NCI-H1930 (cell line): ENCODE results near the gene EYA4.

ENCODE experiments used
- DNase-seq, 2 experiments: peaks; one replicate each; lab custom pipeline; 2025; lab: John Stamatoyannopoulos, UW

The EYA4 gene

DNA sequence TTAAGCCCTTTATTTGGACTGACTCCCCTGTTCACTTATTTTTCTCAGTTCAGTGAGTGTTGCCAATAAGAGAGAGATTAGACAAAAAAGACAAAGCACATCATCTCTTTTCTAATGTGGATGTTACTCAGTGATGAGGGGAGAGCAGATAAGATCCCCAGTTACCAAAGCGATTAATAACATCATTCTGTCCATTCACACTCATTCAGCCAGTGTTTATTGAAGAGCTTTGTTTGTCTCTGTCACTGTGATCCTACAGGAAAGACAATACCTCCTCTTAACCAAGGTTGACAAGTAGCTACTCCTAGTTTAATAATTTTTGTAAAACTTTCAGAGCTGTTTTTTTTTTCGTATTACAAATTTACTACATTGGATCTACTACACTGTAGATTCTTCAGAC lies 163.0 kb downstream of the EYA4 start:
- no peak for DNase-seq

- DNase-seq = no peak
Observed at GRCh38 chr6:133404728-133405127, 163.6 kb downstream of the EYA4 start.

- DNase-seq = no peak
Observed at GRCh38 chr6:133407320-133408100, 166.4 kb downstream of the EYA4 start.

- no peak for DNase-seq
Observed at GRCh38 chr6:133408132-133408531, 167.0 kb downstream of the EYA4 start.

- no peak for DNase-seq
Observed at GRCh38 chr6:133408543-133408942, 167.4 kb downstream of the EYA4 start.

DNA sequence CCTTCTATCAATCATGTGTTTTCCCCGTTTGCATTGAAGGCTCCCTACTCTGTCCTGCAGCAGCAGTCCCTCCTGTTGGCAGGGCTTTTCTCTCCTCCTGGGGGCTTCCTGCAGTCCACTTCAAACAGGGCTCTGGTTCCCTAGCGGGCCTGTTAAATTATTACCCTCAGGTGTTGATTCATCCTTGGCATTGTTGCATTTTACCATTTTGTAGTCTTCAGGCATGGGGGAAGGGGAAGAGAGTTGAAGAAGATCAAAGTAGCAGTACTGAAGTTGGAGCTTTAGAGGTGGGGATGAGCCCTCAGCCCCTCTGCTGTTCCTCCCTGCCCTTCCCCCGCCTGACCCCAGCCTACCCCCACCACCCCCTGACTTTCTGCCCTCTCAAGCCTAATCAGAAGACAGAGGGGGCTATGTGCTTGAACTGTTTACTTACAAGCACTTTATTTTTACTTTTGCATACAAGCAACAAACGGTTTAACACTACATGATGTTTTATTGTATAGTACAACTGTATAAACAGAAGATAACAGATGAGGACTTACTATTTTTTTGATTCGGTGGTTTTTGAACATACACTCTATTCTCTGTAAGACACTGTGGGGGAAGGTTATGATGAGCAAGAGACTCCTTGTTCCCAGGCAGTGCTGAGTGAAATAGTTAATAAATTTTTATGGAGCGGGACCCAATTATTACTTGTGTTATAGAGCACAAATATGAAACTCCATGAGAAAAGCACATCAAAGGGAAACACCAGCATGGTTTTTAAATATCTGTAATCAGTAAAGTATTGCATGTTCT lies 169.7 kb downstream of the EYA4 start:
- DNase-seq = no peak

GRCh38 chr6:133411757-133412156 lies 170.6 kb downstream of the EYA4 start:
- DNase-seq = no peak

DNA sequence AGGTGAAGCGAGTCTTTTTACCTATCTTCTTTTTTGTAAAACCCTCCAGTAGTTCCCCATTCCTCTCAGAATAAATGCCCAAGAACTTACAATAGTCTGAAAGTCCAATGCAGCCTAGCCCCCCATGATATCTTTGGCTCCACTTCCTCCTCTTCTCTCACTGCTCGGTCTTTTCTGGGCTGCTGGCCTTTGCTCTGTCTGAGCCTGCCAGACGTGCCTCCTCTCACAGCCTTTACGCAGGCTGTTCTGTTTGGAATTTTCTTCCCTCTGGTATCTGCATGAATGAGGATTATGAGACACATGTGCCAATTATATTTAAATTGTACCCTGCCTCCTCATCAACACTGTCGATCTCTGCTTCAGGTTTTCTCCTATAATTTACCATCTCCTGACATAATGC lies 174.1 kb downstream of the EYA4 start:
- DNase-seq = no peak

DNA sequence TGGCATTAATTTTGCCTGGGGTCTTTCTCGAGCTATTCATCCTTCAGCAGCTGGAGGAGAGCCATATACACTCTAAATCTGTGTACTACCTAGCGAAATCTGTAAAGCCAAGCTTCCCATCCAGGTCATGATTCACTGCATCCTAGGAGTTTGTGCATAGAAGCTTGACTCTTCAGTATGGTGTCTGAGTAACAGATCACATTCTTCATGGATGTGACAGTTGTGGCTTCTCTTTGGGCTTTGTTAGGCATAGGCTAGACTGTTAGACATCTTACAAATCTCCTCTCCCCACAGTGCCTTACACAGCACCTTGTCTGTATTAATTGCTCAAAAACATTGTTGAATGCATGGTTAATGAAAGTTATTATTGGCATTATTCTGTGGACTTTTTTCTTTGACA lies 177.0 kb downstream of the EYA4 start:
- DNase-seq = no peak

DNA sequence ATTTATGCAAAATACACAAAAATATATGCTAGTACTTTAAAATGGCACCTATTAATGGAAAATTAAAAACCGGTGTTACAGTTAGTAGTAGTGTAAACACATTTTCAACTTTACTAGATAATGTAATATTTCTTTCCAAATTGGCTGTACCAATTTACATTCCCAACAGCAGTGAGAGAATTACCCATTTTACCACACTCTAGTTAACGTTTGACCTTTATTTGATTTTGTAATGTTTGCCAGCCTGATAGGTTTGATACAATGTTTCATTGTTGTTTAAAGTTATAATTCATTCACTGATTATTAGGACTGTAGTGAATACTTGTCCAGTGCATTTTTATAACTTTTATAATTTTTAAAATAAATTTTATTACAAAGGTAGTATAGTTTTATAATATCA lies 182.1 kb downstream of the EYA4 start:
- DNase-seq = no peak

DNA sequence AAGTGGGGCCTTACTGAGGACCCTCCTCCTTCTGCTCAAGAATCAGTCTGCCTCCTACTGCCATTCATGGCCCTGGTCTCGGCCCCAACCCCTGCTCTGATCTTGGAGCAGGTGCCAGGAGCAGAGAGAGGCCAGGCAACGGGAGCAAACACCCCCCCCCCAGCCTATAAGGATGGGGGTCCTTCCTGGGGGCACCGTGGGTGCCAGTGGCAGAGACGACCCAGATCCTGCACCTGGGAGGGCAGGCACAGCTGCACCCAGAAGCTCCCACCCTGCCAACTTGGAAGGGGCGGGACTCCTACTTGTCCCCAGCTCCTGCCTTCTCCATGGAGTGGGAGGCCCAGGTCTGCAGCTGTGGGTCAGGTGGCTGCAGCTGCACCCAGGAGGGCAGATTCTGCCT lies 183.2 kb downstream of the EYA4 start:
- DNase-seq = no peak

DNA sequence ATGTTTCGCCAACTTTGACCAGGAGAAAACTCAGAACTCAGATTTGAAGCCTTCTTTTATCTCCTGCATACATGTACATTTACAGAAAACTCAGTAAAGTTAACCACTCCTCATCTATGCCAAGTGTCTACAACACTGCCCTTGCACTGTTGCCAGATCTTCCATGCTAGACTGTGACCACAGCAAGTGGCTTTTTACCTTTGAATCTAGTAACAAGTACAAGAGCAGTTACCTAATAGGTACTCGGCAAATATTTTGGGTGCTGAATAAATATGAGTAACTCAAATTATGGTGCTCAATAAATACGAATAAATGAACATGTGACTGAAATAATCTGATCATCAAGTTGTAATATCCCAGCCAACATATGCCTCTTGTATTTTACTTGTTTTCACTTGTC lies 184.9 kb downstream of the EYA4 start:
- no peak for DNase-seq

DNA sequence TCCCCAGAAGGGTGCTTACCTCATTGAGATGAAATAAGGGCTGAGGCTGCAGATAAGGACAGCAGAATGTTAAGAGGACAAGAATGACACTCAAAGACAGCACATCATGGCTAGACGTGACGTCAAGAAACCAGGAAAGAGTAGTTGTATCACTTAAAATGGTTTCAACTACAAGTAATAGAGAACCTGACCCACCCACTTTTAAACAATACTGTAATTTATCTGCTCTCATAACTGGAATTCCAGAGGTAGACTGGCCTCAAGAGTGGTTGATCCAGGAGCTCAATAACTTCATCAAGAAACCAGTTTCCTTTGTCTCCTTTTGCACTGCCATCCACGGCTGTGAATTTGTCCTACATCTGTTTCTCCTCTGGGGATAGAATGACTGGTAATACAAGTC lies 187.1 kb downstream of the EYA4 start:
- DNase-seq = no peak

DNA sequence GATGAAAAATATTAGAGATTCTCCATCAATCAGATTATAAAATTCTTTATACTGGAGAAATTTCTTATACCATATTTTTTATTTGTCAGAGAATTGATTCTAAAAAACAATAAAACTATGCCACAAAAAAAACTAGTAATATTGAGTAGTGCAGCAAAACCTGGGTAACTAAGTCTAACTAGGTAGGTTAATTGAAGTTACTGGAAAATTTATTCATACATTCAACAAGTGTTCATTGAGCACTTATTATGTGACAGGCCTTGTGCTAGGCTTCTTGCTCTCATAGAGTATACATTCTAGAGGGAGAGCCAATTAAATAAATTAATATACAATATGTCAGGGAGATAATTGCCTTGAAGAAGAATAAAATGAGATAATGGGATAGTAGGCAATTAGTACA lies 189.4 kb downstream of the EYA4 start:
- no peak for DNase-seq

- DNase-seq = no peak
Observed at GRCh38 chr6:133431031-133431430, 189.9 kb downstream of the EYA4 start.

DNA sequence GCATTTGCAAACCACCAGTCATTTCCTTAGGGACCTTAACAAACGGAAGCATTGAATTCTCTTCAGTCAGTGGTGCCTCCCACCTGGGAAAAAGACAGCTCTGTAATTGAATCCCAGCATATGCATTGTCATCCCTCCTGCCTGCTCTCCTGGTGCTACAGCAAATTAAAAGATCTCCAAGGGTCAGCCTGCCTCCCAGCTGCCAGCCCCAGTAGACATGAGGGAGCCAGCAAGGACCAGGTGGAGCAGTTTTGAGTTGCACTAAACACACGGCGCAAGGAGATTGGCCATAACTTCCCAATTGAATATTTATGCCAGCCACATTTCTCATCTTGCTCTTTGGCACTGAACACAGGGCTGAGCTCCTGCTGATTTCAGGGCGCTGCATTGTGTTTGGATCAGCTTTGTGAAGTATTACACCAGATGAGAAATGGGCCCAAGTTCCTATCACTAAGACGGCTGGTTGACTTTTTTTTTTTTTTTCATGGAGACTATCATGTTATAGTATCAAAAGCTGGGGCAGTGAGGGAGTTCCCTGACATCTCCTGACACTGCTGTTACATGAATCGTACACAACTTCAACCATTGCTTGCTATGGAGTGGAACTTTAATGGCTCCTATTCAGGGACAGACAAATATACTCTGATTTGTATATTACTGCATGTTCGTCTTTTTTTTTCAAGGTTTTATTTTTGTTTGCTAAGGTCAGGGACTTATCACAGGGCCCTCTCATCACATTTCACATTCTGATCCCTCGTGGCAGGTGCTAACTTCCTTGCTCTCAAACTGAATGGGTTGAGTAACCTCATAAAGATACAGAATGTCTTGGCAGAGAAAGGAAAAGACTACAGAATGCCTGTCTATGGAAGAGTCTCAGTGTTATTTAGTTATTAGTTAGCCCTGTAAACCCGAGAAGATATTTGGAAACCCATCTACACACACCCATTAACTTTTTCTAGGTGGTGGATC lies 191.1 kb downstream of the EYA4 start:
- no peak for DNase-seq

DNA sequence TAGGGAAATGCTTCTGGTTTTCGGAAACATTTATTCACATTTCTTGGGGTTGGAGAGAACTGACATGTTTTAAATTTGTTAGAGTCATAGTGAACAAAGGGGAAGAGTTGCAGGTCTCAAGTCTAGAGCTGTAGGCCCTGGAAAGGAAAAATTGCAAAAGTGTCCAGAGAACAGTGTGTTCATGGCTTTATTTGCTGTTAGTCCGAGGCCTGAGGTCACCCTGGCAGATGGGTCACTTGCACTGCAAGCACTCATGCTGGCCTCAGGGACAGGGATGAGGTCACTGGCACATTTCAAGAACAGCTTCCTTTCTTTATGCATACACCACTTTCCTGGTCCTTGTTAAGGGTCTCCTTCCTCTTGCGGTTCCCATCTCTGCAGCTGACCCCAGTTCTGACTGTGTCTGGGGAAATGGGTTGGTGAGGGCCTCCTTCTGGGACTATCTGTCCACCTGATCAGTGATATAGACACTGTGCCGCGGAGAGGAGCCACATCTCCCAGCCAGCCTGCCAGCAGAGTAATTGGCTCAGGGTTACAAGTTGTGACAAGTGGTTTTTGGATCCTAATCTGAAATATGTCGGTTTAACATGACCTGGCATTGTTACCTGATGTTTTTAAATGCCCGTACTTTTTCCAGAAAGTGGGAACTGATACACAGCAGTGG lies 194.0 kb downstream of the EYA4 start:
- no peak for DNase-seq

GRCh38 chr6:133436652-133437051 lies 195.5 kb downstream of the EYA4 start:
- no peak for DNase-seq

GRCh38 chr6:133441491-133441890 lies 200.3 kb downstream of the EYA4 start:
- no peak for DNase-seq

DNA sequence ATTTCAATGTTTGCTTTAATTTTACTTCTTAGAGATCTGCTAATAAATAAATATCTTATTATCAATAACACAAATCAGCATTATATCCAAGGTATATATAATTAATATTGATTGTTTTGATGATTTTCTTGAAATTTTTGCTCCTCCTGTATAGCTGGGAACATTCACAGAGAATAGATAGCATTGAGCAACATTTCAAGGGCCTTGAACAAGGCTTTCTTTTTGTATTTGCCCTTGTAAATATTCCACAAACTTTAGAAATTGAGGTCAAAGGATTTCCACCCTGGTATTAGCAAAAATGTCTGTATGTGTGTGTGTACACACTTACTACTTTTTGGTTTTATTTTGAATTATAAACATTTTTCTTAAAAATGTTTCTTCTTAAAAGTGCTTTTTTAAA lies 205.6 kb downstream of the EYA4 start:
- no peak for DNase-seq

DNA sequence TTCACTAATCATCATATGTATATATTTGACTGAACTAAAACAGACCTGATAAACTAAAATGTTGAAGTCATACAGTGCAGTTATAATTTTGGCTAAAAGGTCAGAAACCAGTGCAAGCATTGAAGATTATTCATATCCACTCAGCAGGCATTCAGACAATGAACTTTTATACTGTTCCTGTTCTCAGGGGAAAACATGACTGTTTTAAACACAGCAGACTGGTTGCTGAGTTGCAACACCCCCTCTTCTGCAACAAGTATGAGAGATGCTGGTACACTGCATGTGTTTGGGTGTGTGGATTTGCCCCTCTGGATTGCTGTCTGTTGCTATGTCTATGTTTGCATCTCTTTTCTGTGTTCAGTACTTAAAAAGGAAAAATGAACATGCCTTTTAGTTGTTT lies 206.8 kb downstream of the EYA4 start:
- DNase-seq = no peak

GRCh38 chr6:133456439-133456838 lies 215.3 kb downstream of the EYA4 start:
- DNase-seq = no peak
